Measurements from ENCODE around the gene ATG3.

ATG3 gene

GRCh38 chr3:112585782-112586181 lies 24.0 kb upstream of the ATG3 start:
- Histone ChIP-seq H3K56ac (ENCODE audit: low read length) (no peak overlapping the region), H3K27me3 (ENCODE audit: insufficient read depth, low read length, poor library complexity) (no peaks in the 10 kb centered on the region), H3K9ac (ENCODE audit: low read length) (no peak overlapping the region), H2AK5ac (ENCODE audit: low read length) (no peak overlapping the region), H3K79me2 (ENCODE audit: control insufficient read depth, insufficient read depth, low read length) (no peaks in the 10 kb centered on the region), H3K27ac (ENCODE audit: low read depth, low read length) (no peak overlapping the region), H3K4ac (ENCODE audit: low read depth, low read length) (no peak overlapping the region), H4K5ac (ENCODE audit: low read length) (no peak overlapping the region), H3K18ac (ENCODE audit: low read length) (no peak overlapping the region), H2BK5ac (ENCODE audit: low read length) (no peak overlapping the region), H4K8ac (ENCODE audit: low read depth, low read length) (no peak overlapping the region), H2BK15ac (replicated peaks; ENCODE audit: low read depth) (no peak overlapping the region), H3K36me3 (ENCODE audit: control insufficient read depth, insufficient read depth, low read length) (no peaks in the 10 kb centered on the region), H2BK120ac (ENCODE audit: low read depth, low read length) (no peak overlapping the region), H3K79me1 (ENCODE audit: low read length) (no peaks in the 10 kb centered on the region), H3K4me1 (ENCODE audit: control insufficient read depth, low read depth, low read length) (no peaks in the 10 kb centered on the region), H3K4me2 (ENCODE audit: low read length) (no peak overlapping the region), H3K4me3 (ENCODE audit: low read length) (no peak overlapping the region), H3K23ac (ENCODE audit: low read length) (no peak overlapping the region)
- DNase-seq = no peak

DNA sequence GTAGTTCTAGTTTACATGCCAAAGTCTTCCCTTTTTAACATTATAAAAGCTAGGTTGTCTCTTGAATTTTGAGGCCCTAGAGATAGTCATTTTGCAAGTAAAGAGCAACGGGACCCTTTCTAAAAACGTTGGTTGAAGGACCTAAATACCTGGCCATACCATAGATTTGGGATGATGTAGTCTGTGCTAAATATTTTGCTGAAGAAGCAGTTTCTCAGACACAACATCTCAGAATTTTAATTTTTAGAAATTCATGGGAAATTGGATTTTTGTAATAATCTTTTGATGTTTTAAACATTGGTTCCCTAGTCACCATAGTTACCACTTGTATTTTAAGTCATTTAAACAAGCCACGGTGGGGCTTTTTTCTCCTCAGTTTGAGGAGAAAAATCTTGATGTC lies 21.3 kb upstream of the ATG3 start:
- no peaks in the 10 kb centered on the region for H3K4me1 ChIP-seq (ENCODE audit: control insufficient read depth, low read depth, low read length)
- H4K8ac ChIP-seq (ENCODE audit: low read depth, low read length) = no peak overlapping the region
- no peak overlapping the region for H3K27ac ChIP-seq (ENCODE audit: low read depth, low read length)
- no peaks in the 10 kb centered on the region for H3K79me2 ChIP-seq (ENCODE audit: control insufficient read depth, insufficient read depth, low read length)
- no peak overlapping the region for H3K4me2 ChIP-seq (ENCODE audit: low read length)
- no peak overlapping the region for H4K5ac ChIP-seq (ENCODE audit: low read length)
- H3K9ac ChIP-seq (ENCODE audit: low read length) = no peak overlapping the region
- H2AK5ac ChIP-seq (ENCODE audit: low read length) = no peak overlapping the region
- no peak overlapping the region for H3K4ac ChIP-seq (ENCODE audit: low read depth, low read length)
- no peak overlapping the region for H3K18ac ChIP-seq (ENCODE audit: low read length)
- H3K4me3 ChIP-seq (ENCODE audit: low read length) = no peak overlapping the region
- no peak overlapping the region for H3K56ac ChIP-seq (ENCODE audit: low read length)
- H3K23ac ChIP-seq (ENCODE audit: low read length) = no peak overlapping the region
- no peak for DNase-seq
- H2BK15ac ChIP-seq (replicated peaks; ENCODE audit: low read depth) = no peak overlapping the region
- no peaks in the 10 kb centered on the region for H3K27me3 ChIP-seq (ENCODE audit: insufficient read depth, low read length, poor library complexity)
- no peak overlapping the region for H2BK5ac ChIP-seq (ENCODE audit: low read length)
- H3K36me3 ChIP-seq (ENCODE audit: control insufficient read depth, insufficient read depth, low read length) = no peaks in the 10 kb centered on the region
- no peak overlapping the region for H2BK120ac ChIP-seq (ENCODE audit: low read depth, low read length)
- WGBS (ENCODE audit: extremely low coverage, insufficient coverage, low lambda C conversion rate) = no CpG with 5 or more reads among the region's 3 CpGs
- H3K79me1 ChIP-seq (ENCODE audit: low read length) = no peaks in the 10 kb centered on the region

GRCh38 chr3:112582244-112582874 lies 20.6 kb upstream of the ATG3 start:
- Histone ChIP-seq H3K4me1 (ENCODE audit: control insufficient read depth, low read depth, low read length) (no peaks in the 10 kb centered on the region), H4K8ac (ENCODE audit: low read depth, low read length) (no peak overlapping the region), H3K4me2 (ENCODE audit: low read length) (no peak overlapping the region), H3K79me2 (ENCODE audit: control insufficient read depth, insufficient read depth, low read length) (no peaks in the 10 kb centered on the region), H3K27ac (ENCODE audit: low read depth, low read length) (no peak overlapping the region), H3K18ac (ENCODE audit: low read length) (no peak overlapping the region), H3K4me3 (ENCODE audit: low read length) (no peak overlapping the region), H3K79me1 (ENCODE audit: low read length) (no peaks in the 10 kb centered on the region), H2BK15ac (replicated peaks; ENCODE audit: low read depth) (no peak overlapping the region), H3K9ac (ENCODE audit: low read length) (no peak overlapping the region), H2BK5ac (ENCODE audit: low read length) (no peak overlapping the region), H2AK5ac (ENCODE audit: low read length) (no peak overlapping the region), H3K56ac (ENCODE audit: low read length) (no peak overlapping the region), H4K5ac (ENCODE audit: low read length) (no peak overlapping the region), H3K27me3 (ENCODE audit: insufficient read depth, low read length, poor library complexity) (no peaks in the 10 kb centered on the region), H3K4ac (ENCODE audit: low read depth, low read length) (no peak overlapping the region), H2BK120ac (ENCODE audit: low read depth, low read length) (no peak overlapping the region), H3K23ac (ENCODE audit: low read length) (no peak overlapping the region), H3K36me3 (ENCODE audit: control insufficient read depth, insufficient read depth, low read length) (no peaks in the 10 kb centered on the region)
- DNase-seq = peak; percentile 54
- WGBS (ENCODE audit: extremely low coverage, insufficient coverage, low lambda C conversion rate) = no CpG with 5 or more reads among the region's 2 CpGs

DNA sequence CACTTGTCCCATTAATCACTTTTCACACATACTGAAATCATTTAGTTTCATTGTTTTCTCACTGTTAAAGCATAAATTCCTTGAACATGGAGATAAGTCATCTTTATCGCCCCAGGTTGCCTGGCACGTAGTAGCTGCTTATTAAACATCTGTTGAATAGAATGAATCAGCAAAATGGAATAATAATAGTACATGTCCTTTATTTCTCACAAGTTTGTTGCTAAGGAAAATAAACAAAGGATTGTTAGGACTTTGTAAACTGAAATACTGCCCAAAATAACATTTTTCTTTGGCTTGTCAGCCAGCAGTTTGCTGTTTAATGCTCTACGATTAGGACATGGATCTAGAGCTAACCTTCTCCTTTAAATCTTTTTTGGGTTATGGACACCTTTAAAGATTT lies 17.9 kb upstream of the ATG3 start:
- Histone ChIP-seq H2BK15ac (replicated peaks; ENCODE audit: low read depth) (no peak overlapping the region), H3K36me3 (ENCODE audit: control insufficient read depth, insufficient read depth, low read length) (no peaks in the 10 kb centered on the region), H3K9ac (ENCODE audit: low read length) (no peak overlapping the region), H3K27me3 (ENCODE audit: insufficient read depth, low read length, poor library complexity) (no peaks in the 10 kb centered on the region), H2AK5ac (ENCODE audit: low read length) (no peak overlapping the region), H3K79me2 (ENCODE audit: control insufficient read depth, insufficient read depth, low read length) (no peaks in the 10 kb centered on the region), H3K56ac (ENCODE audit: low read length) (no peak overlapping the region), H3K27ac (ENCODE audit: low read depth, low read length) (no peak overlapping the region), H3K18ac (ENCODE audit: low read length) (no peak overlapping the region), H3K4me2 (ENCODE audit: low read length) (no peak overlapping the region), H3K4ac (ENCODE audit: low read depth, low read length) (no peak overlapping the region), H2BK5ac (ENCODE audit: low read length) (no peak overlapping the region), H3K4me3 (ENCODE audit: low read length) (no peak overlapping the region), H3K4me1 (ENCODE audit: control insufficient read depth, low read depth, low read length) (no peaks in the 10 kb centered on the region), H4K8ac (ENCODE audit: low read depth, low read length) (no peak overlapping the region), H4K5ac (ENCODE audit: low read length) (no peak overlapping the region), H2BK120ac (ENCODE audit: low read depth, low read length) (no peak overlapping the region), H3K23ac (ENCODE audit: low read length) (no peak overlapping the region), H3K79me1 (ENCODE audit: low read length) (no peaks in the 10 kb centered on the region)
- no CpG with 5 or more reads among the region's 3 CpGs for WGBS (ENCODE audit: extremely low coverage, insufficient coverage, low lambda C conversion rate)
- no peak for DNase-seq

- H3K4me2 ChIP-seq (ENCODE audit: low read length) = no peak overlapping the region
- no peak overlapping the region for H2AK5ac ChIP-seq (ENCODE audit: low read length)
- no peaks in the 10 kb centered on the region for H3K79me1 ChIP-seq (ENCODE audit: low read length)
- no peak overlapping the region for H3K27ac ChIP-seq (ENCODE audit: low read depth, low read length)
- no peaks in the 10 kb centered on the region for H3K4me1 ChIP-seq (ENCODE audit: control insufficient read depth, low read depth, low read length)
- no peaks in the 10 kb centered on the region for H3K79me2 ChIP-seq (ENCODE audit: control insufficient read depth, insufficient read depth, low read length)
- no peak overlapping the region for H4K5ac ChIP-seq (ENCODE audit: low read length)
- no peak overlapping the region for H3K56ac ChIP-seq (ENCODE audit: low read length)
- no peak overlapping the region for H3K23ac ChIP-seq (ENCODE audit: low read length)
- no peak overlapping the region for H2BK5ac ChIP-seq (ENCODE audit: low read length)
- no peak overlapping the region for H4K8ac ChIP-seq (ENCODE audit: low read depth, low read length)
- no peak overlapping the region for H3K18ac ChIP-seq (ENCODE audit: low read length)
- WGBS (ENCODE audit: extremely low coverage, insufficient coverage, low lambda C conversion rate) = no CpG with 5 or more reads among the region's 3 CpGs
- no peak overlapping the region for H2BK120ac ChIP-seq (ENCODE audit: low read depth, low read length)
- no peaks in the 10 kb centered on the region for H3K36me3 ChIP-seq (ENCODE audit: control insufficient read depth, insufficient read depth, low read length)
- no peak for DNase-seq
- no peaks in the 10 kb centered on the region for H3K27me3 ChIP-seq (ENCODE audit: insufficient read depth, low read length, poor library complexity)
- no peak overlapping the region for H3K4me3 ChIP-seq (ENCODE audit: low read length)
- H2BK15ac ChIP-seq (replicated peaks; ENCODE audit: low read depth) = no peak overlapping the region
- H3K9ac ChIP-seq (ENCODE audit: low read length) = no peak overlapping the region
- H3K4ac ChIP-seq (ENCODE audit: low read depth, low read length) = no peak overlapping the region
Measured at GRCh38 chr3:112579232-112579631, 17.5 kb upstream of the ATG3 start.

DNA sequence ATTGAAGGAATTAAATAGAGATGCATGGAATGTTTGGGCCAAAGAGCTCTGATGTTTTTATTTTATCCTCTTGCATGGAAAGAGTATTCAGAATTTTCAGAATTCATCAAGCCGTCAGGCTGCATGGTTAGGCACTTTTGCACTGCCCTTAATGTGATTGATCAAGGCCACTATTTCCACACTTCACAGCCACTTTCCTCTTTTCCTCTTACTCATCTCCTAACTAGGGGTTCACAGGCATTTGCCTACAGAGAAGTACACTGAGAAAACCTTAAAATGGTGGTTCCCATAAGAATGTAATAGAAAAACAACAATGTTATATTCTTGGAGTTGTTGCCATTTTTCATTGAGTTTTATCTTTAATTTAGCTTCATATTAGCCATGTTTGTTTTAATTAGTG lies 10.9 kb upstream of the ATG3 start:
- no CpG with 5 or more reads among the region's 1 CpG for WGBS (ENCODE audit: extremely low coverage, insufficient coverage, low lambda C conversion rate)
- Histone ChIP-seq H3K4me2 (ENCODE audit: low read length) (no peak overlapping the region), H3K4me3 (ENCODE audit: low read length) (no peak overlapping the region), H2BK120ac (ENCODE audit: low read depth, low read length) (no peak overlapping the region), H4K5ac (ENCODE audit: low read length) (no peak overlapping the region), H3K27ac (ENCODE audit: low read depth, low read length) (no peak overlapping the region), H3K9ac (ENCODE audit: low read length) (no peak overlapping the region), H4K8ac (ENCODE audit: low read depth, low read length) (no peak overlapping the region), H3K56ac (ENCODE audit: low read length) (no peak overlapping the region), H3K23ac (ENCODE audit: low read length) (no peak overlapping the region), H3K18ac (ENCODE audit: low read length) (no peak overlapping the region), H3K79me1 (ENCODE audit: low read length) (no peaks in the 10 kb centered on the region), H2BK5ac (ENCODE audit: low read length) (no peak overlapping the region), H3K4me1 (ENCODE audit: control insufficient read depth, low read depth, low read length) (no peaks in the 10 kb centered on the region), H2BK15ac (replicated peaks; ENCODE audit: low read depth) (no peak overlapping the region), H2AK5ac (ENCODE audit: low read length) (no peak overlapping the region), H3K36me3 (ENCODE audit: control insufficient read depth, insufficient read depth, low read length) (no peaks in the 10 kb centered on the region), H3K27me3 (ENCODE audit: insufficient read depth, low read length, poor library complexity) (no peaks in the 10 kb centered on the region), H3K4ac (ENCODE audit: low read depth, low read length) (no peak overlapping the region), H3K79me2 (ENCODE audit: control insufficient read depth, insufficient read depth, low read length) (no peaks in the 10 kb centered on the region)
- no peak for DNase-seq
